H1 (cell line): ENCODE measurements around the gene ZNF532. TPM values are rescaled to one million over a fixed set of nuclear protein-coding genes. Genes with fewer than 3 reads are reported as not detected.

Experiments
- CTCF ChIA-PET: fragments of 300-600 bp; sonication (Branson Sonifier 250); formaldehyde crosslinking; loops from one replicate; lab custom pipeline; 2021; ENCODE audit not compliant: partially characterized antibody; lab: Charles Lee
- POLR2A ChIA-PET: fragments of 300-600 bp; sonication (Branson Sonifier 250); formaldehyde crosslinking; loops from one replicate; lab custom pipeline; 2021; ENCODE audit warnings: inconsistent platforms; ENCODE audit not compliant: partially characterized antibody; lab: Charles Lee
- DNase-seq, 2 experiments: peaks; one replicate each; pipeline versions ENCODE4 v3.0.0 to v3.0.0-alpha.2; 2010 to 2022; ENCODE audit warnings: low spot score in 2 of 2, low read depth in 1 of 2, mixed read lengths in 1 of 2
- FAIRE-seq: peaks from 2 replicates; lab custom pipeline; 2011; peaks lifted over from hg19 to GRCh38; lab: Jason Lieb, UNC
- H2AFZ ChIP-seq: 2 replicates; pipeline ENCODE4 v1.8.1; 2012; ENCODE audit warnings: low read length, inconsistent platforms
- H2AK5ac ChIP-seq: 2 replicates; pipeline ENCODE4 v1.6.1; 2013; ENCODE audit warnings: low read depth, low read length
- H2BK120ac ChIP-seq: replicated peaks from 2 replicates; pipeline ENCODE3; 2013; ENCODE audit warnings: low read depth, low read length, inconsistent platforms
- H2BK12ac ChIP-seq: 2 replicates; pipeline ENCODE4 v1.6.1; 2013; ENCODE audit warnings: low read depth, low read length
- H2BK15ac ChIP-seq: 2 replicates; pipeline ENCODE4 v1.6.1; 2013; ENCODE audit warnings: low read length
- H2BK20ac ChIP-seq: 2 replicates; pipeline ENCODE4 v1.6.1; 2013; ENCODE audit warnings: low read length
- H2BK5ac ChIP-seq: 2 replicates; pipeline ENCODE4 v1.6.1; 2013; ENCODE audit warnings: low read depth, low read length
- H3K14ac ChIP-seq: 2 replicates; pipeline ENCODE4 v1.6.1; 2013; ENCODE audit warnings: inconsistent platforms; ENCODE audit not compliant: insufficient read length
- H3K18ac ChIP-seq: 2 replicates; pipeline ENCODE4 v1.6.1; 2013; ENCODE audit warnings: low read length; ENCODE audit errors: extremely low read depth
- H3K23ac ChIP-seq: 2 replicates; pipeline ENCODE4 v1.6.1; 2013; ENCODE audit warnings: inconsistent platforms; ENCODE audit not compliant: insufficient read length
- H3K23me2 ChIP-seq: 2 replicates; pipeline ENCODE4 v1.6.1; 2013; ENCODE audit warnings: low read depth, low read length
- H3K27ac ChIP-seq: 2 replicates; pipeline ENCODE4 v1.6.1; 2011; ENCODE audit warnings: low read depth, low read length, inconsistent platforms
- H3K27me3 ChIP-seq, 4 experiments: replicated peaks in 1 of 4; 1 replicate in 1 of 4; 2 replicates in 3 of 4; pipeline versions ENCODE4 v1.6.1 to v1.8.1; 2011 to 2013; ENCODE audit warnings: low read length in 3 of 4, mild to moderate bottlenecking in 3 of 4, inconsistent platforms in 2 of 4, mixed read lengths in 2 of 4, moderate library complexity in 1 of 4; ENCODE audit not compliant: control insufficient read depth in 3 of 4, insufficient read depth in 3 of 4; ENCODE audit errors: extremely low read depth in 1 of 4
- H3K36me3 ChIP-seq, 4 experiments: 2 replicates each; pipeline versions ENCODE4 v1.6.1 to v1.8.1; 2011 to 2013; ENCODE audit warnings: mild to moderate bottlenecking in 4 of 4, low read length in 3 of 4, moderate library complexity in 2 of 4, control low read depth in 1 of 4, inconsistent platforms in 1 of 4; ENCODE audit not compliant: insufficient read depth in 4 of 4, control insufficient read depth in 2 of 4
- H3K4ac ChIP-seq: replicated peaks from 2 replicates; pipeline ENCODE3; 2013; ENCODE audit warnings: low read length, low read depth, mixed read lengths, inconsistent platforms; ENCODE audit not compliant: insufficient read length
- H3K4me1 ChIP-seq, 4 experiments: replicated peaks in 1 of 4; 1 replicate in 1 of 4; 2 replicates in 3 of 4; pipeline versions ENCODE4 v1.6.1 to v1.8.1; 2011 to 2013; ENCODE audit warnings: low read length in 3 of 4, inconsistent platforms in 2 of 4, mixed read lengths in 1 of 4; ENCODE audit not compliant: insufficient read depth in 4 of 4, control insufficient read depth in 3 of 4
- H3K4me2 ChIP-seq, 2 experiments: 2 replicates each; pipeline versions ENCODE4 v1.6.1 to v1.8.1; 2011 to 2013; ENCODE audit warnings: low read depth in 2 of 2, low read length in 2 of 2, control low read depth in 1 of 2, inconsistent platforms in 1 of 2, mild to moderate bottlenecking in 1 of 2; ENCODE audit not compliant: insufficient read depth in 1 of 2
- H3K4me3 ChIP-seq, 4 experiments: fragments of 200-600, 300-600 bp in 1 of 4; sonication (generic), shearing (Covaris generic), sonication (Bioruptor Twin) in 1 of 4; 2 replicates each; pipeline versions ENCODE4 v1.5.1 to v1.8.1; 2011 to 2016; ENCODE audit warnings: low read length in 4 of 4, low read depth in 3 of 4, control low read depth in 2 of 4, inconsistent platforms in 2 of 4, mild to moderate bottlenecking in 2 of 4, mixed read lengths in 1 of 4, moderate library complexity in 1 of 4; ENCODE audit not compliant: insufficient read depth in 2 of 4; ENCODE audit errors: extremely low read depth in 1 of 4
- H3K56ac ChIP-seq: replicated peaks from 2 replicates; pipeline ENCODE3; 2013; ENCODE audit warnings: low read depth, mild to moderate bottlenecking, mixed read lengths, low read length, inconsistent platforms; ENCODE audit not compliant: insufficient read length
- H3K79me1 ChIP-seq: 2 replicates; pipeline ENCODE4 v1.6.1; 2013; ENCODE audit warnings: low read depth, low read length, control low read depth
- H3K79me2 ChIP-seq, 2 experiments: 2 replicates each; pipeline versions ENCODE4 v1.6.1 to v1.8.1; 2012 to 2013; ENCODE audit warnings: low read length in 2 of 2, mild to moderate bottlenecking in 2 of 2, inconsistent platforms in 1 of 2; ENCODE audit not compliant: insufficient read depth in 2 of 2, control insufficient read depth in 1 of 2
- H3K9ac ChIP-seq, 4 experiments: replicated peaks in 1 of 4; 1 replicate in 1 of 4; 2 replicates in 3 of 4; pipeline versions ENCODE4 v1.6.1 to v1.8.1; 2011 to 2013; ENCODE audit warnings: low read depth in 3 of 4, low read length in 3 of 4, control low read depth in 2 of 4, mild to moderate bottlenecking in 2 of 4, moderate library complexity in 2 of 4, inconsistent platforms in 1 of 4; ENCODE audit errors: extremely low read depth in 1 of 4
- H3K9me3 ChIP-seq, 2 experiments: 2 replicates each; pipeline versions ENCODE4 v1.6.1 to v1.8.1; 2012 to 2013; ENCODE audit warnings: mild to moderate bottlenecking in 2 of 2, moderate library complexity in 2 of 2, control low read depth in 1 of 2, inconsistent platforms in 1 of 2, low read depth in 1 of 2, low read length in 1 of 2, mixed read lengths in 1 of 2; ENCODE audit not compliant: insufficient read depth in 2 of 2
- H4K20me1 ChIP-seq, 2 experiments: replicated peaks in 1 of 2; 2 replicates each; pipeline versions ENCODE3 to v1.8.1; 2011 to 2013; ENCODE audit warnings: inconsistent platforms in 2 of 2, low read length in 2 of 2, mild to moderate bottlenecking in 1 of 2; ENCODE audit not compliant: insufficient read depth in 2 of 2, control insufficient read depth in 1 of 2
- H4K5ac ChIP-seq: 2 replicates; pipeline ENCODE4 v1.6.1; 2013; ENCODE audit warnings: low read length, low read depth, mixed read lengths, inconsistent platforms; ENCODE audit not compliant: insufficient read length
- H4K8ac ChIP-seq: 2 replicates; pipeline ENCODE4 v1.8.0; 2013; ENCODE audit warnings: mild to moderate bottlenecking, moderate library complexity, low read length, inconsistent platforms; ENCODE audit not compliant: insufficient read depth; ENCODE audit errors: extremely low read depth
- H4K91ac ChIP-seq: replicated peaks from 2 replicates; pipeline ENCODE3; 2013; ENCODE audit warnings: low read length, mixed read lengths, inconsistent platforms; ENCODE audit not compliant: insufficient read length
- CBX5 ChIP-seq: fragments of 300-800, 300-1000 bp; sonication (generic); IDR thresholded peaks from 2 replicates; pipeline ENCODE4 v1.7.1; 2016; ENCODE audit warnings: antibody characterized with exemption, low read length, low read depth
- CBX8 ChIP-seq: fragments of 300-800, 300-1000 bp; sonication (generic); IDR thresholded peaks from 2 replicates; pipeline ENCODE4 v1.7.1; 2016; ENCODE audit warnings: low read depth, low read length, borderline replicate concordance
- EGR1 ChIP-seq: IDR thresholded peaks from 2 replicates; pipeline ENCODE4 v1.6.1; 2011; ENCODE audit warnings: low read depth, low read length, borderline replicate concordance
- EP300 ChIP-seq, 2 experiments: IDR thresholded peaks; 1 replicate in 1 of 2; 2 replicates in 1 of 2; pipeline ENCODE4 v1.6.1; 2011 to 2012; ENCODE audit warnings: low read depth in 2 of 2, low read length in 2 of 2, mild to moderate bottlenecking in 2 of 2, borderline replicate concordance in 1 of 2, inconsistent platforms in 1 of 2, moderate library complexity in 1 of 2
- HDAC2 ChIP-seq, 2 experiments: fragments of 300-600 bp in 1 of 2; sonication (generic) in 1 of 2; IDR thresholded peaks; 2 replicates each; pipeline ENCODE4 v1.6.1; 2011 to 2012; ENCODE audit warnings: low read depth in 2 of 2, low read length in 2 of 2, mild to moderate bottlenecking in 2 of 2, moderate library complexity in 2 of 2, borderline replicate concordance in 1 of 2, inconsistent platforms in 1 of 2
- JUN ChIP-seq: IDR thresholded peaks from 2 replicates; pipeline ENCODE4 v1.6.1; 2011; ENCODE audit warnings: low read depth, mild to moderate bottlenecking, improper control_type of control experiment, low read length
- KDM5A ChIP-seq: fragments of 200-600 bp; IDR thresholded peaks from 2 replicates; pipeline ENCODE4 v1.7.1; 2012; ENCODE audit warnings: mild to moderate bottlenecking, low read length, inconsistent platforms, mixed read lengths
- PHF8 ChIP-seq: fragments of 200-600 bp; sonication (generic); conservative IDR thresholded peaks from 2 replicates; pipeline ENCODE4 v1.7.1; 2012; ENCODE audit warnings: low read depth, mild to moderate bottlenecking, inconsistent platforms, low read length, moderate library complexity
- POLR2A ChIP-seq, 2 experiments: IDR thresholded peaks; 1 replicate in 1 of 2; 2 replicates in 1 of 2; pipeline ENCODE4 v1.6.1; 2011; ENCODE audit warnings: low read depth in 2 of 2, low read length in 2 of 2, mild to moderate bottlenecking in 2 of 2; ENCODE audit errors: control extremely low read depth in 1 of 2
- RXRA ChIP-seq: IDR thresholded peaks from 2 replicates; pipeline ENCODE4 v1.6.1; 2011; ENCODE audit warnings: low read depth, mild to moderate bottlenecking, low read length, moderate library complexity; ENCODE audit not compliant: insufficient read depth
- SIN3A ChIP-seq, 2 experiments: IDR thresholded peaks in 1 of 2; conservative IDR thresholded peaks in 1 of 2; 2 replicates each; pipeline ENCODE4 v1.6.1; 2011 to 2012; ENCODE audit warnings: low read length in 2 of 2, improper control_type of control experiment in 1 of 2, low read depth in 1 of 2, mild to moderate bottlenecking in 1 of 2
- SP2 ChIP-seq: IDR thresholded peaks from 2 replicates; pipeline ENCODE4 v1.6.1; 2012; ENCODE audit warnings: mild to moderate bottlenecking, low read length, inconsistent platforms
- TAF1 ChIP-seq: IDR thresholded peaks from 2 replicates; pipeline ENCODE4 v1.6.1; 2011; ENCODE audit warnings: mild to moderate bottlenecking, low read depth, low read length
- ZNF274 ChIP-seq: IDR thresholded peaks from 2 replicates; pipeline ENCODE4 v1.7.0; 2012; ENCODE audit warnings: low read length, borderline replicate concordance; ENCODE audit errors: extremely low read depth
- WGBS, 2 experiments: shearing (Covaris generic) in 1 of 2; methylation state at CpG; one replicate each; pipeline versions ENCODE4 v1.1.6 to v1.1.7; 2013 to 2015; ENCODE audit warnings: low lambda C conversion rate in 2 of 2, mixed read lengths in 2 of 2, inconsistent platforms in 1 of 2, low coverage in 1 of 2, missing lambda C conversion rate in 1 of 2; ENCODE audit not compliant: insufficient replicate concordance in 2 of 2, insufficient coverage in 1 of 2, insufficient read length in 1 of 2; ENCODE audit errors: extremely low coverage in 1 of 2, missing lambda C conversion rate in 1 of 2; 5-methylcytosine and 5-hydroxymethylcytosine counted together
- polyA plus RNA-seq, 7 experiments: library from polyadenylated mRNA; depleted of rRNA in 3 of 7; stranded (reverse) in 5 of 7; unstranded in 2 of 7; fragments of >200 nt in 5 of 7; fragments of 200-250 nt in 2 of 7; gene quantifications; 1 replicate in 5 of 7; 2 replicates in 1 of 7; 4 replicates in 1 of 7; pipeline versions ENCODE4 v1.2.1 to v1.2.3, GENCODE V29; 2011 to 2013; ENCODE audit warnings: missing spikeins in 2 of 7, mixed read lengths in 2 of 7
- total RNA-seq: library from RNA; stranded (reverse); fragmentation: NEBNext Ultra II Directional; extraction: Animal tissue kit (Norgen Biotek cat#: 25700); gene quantifications from 2 replicates; pipeline ENCODE4 v1.2.1, GENCODE V29; 2021

The ZNF532 gene
- total and polyA plus RNA-seq, 2 of the 8 experiments (the other 6 are each of a cell fraction or from before 2014, with no cell fraction given) = 143 to 240 TPM

- H4K5ac ChIP-seq = no peak overlapping the region
- peaks cover 21% of the 10 kb centered on the region for H3K79me1 ChIP-seq
- H3K4ac ChIP-seq = no peak overlapping the region
- no peaks in the 10 kb centered on the region for H3K23me2 ChIP-seq
- no peak for FAIRE-seq
- no peak overlapping the region for H3K9ac ChIP-seq
- H3K4me1 ChIP-seq = peaks cover 5 to 11% (median 6%) of the 10 kb centered on the region in 4 experiments; a peak in 6 of 7 replicates
- H3K79me2 ChIP-seq = peaks cover 36 to 97% of the 10 kb centered on the region in 2 experiments
- peaks cover 22 to 28% of the 10 kb centered on the region in 2 experiments for H4K20me1 ChIP-seq
- peaks cover 6 to 73% (median 20%) of the 10 kb centered on the region in 4 experiments for H3K36me3 ChIP-seq
- H4K8ac ChIP-seq = no peak overlapping the region
- H2BK12ac ChIP-seq = no peak overlapping the region
- no peak overlapping the region for H2BK15ac ChIP-seq
- no peaks in the 10 kb centered on the region for H3K9me3 ChIP-seq
- no peak overlapping the region for H3K56ac ChIP-seq
- H3K27me3 ChIP-seq = no peaks in the 10 kb centered on the region
- WGBS, 2 experiments = 93 to 96% methylated on average over 1 to 7 of the region's 7 CpGs
- H4K91ac ChIP-seq = no peak overlapping the region
- H2BK120ac ChIP-seq = no peak overlapping the region
- no peak overlapping the region for H3K14ac ChIP-seq
- no peak overlapping the region for H2AK5ac ChIP-seq
- H3K23ac ChIP-seq = no peak overlapping the region
- no peak overlapping the region for H3K27ac ChIP-seq
- no peak for DNase-seq
- no peak overlapping the region for H2BK20ac ChIP-seq
- no peak overlapping the region for H2BK5ac ChIP-seq
- no peak overlapping the region for H2AFZ ChIP-seq
- no peak overlapping the region for H3K4me3 ChIP-seq
- ChIA-PET POLR2A (interaction anchor here (0.6 to 3.2 kb wide), 11 partner anchors 8 to 92 kb away, joined by 3 to 16 read pairs (median 4); partner anchors contain the start of gene ZNF532), CTCF (no interaction called here)
- H3K4me2 ChIP-seq = no peak overlapping the region
- no peak overlapping the region for H3K18ac ChIP-seq
- TF ChIP-seq JUN = no peak
- TF ChIP-seq EGR1 = no peak
- TF ChIP-seq PHF8 = no peak
- no peak for TF ChIP-seq SIN3A (conservative IDR thresholded peaks at IDR 0.05 in 1 of 2, IDR thresholded peaks at IDR 0.05 in 1 of 2; ENCODE audit: low read depth in 1 of 2, low read length in 2 of 2)
- no peak for TF ChIP-seq KDM5A
- TF ChIP-seq CBX8 = no peak
- TF ChIP-seq HDAC2 (IDR thresholded peaks at IDR 0.05; ENCODE audit: borderline replicate concordance in 1 of 2, low read depth in 2 of 2, low read length in 2 of 2) = no peak
- no peak for TF ChIP-seq ZNF274
- no peak for TF ChIP-seq EP300 (IDR thresholded peaks at IDR 0.05; ENCODE audit: borderline replicate concordance in 1 of 2, low read depth in 2 of 2, low read length in 2 of 2)
- TF ChIP-seq POLR2A (IDR thresholded peaks at IDR 0.05; ENCODE audit: control extremely low read depth in 1 of 2, low read depth in 2 of 2, low read length in 2 of 2) = no peak
- no peak for TF ChIP-seq TAF1
- no peak for TF ChIP-seq CBX5
- no peak for TF ChIP-seq SP2
- no peak for TF ChIP-seq RXRA
These were observed 38.9 kb downstream of the ZNF532 start for GRCh38 chr18:58903533-58903932.
